B cell (primary cell): Measurements from ENCODE around the gene C6orf58. TPM values are rescaled to one million over a fixed set of nuclear protein-coding genes. Genes with fewer than 3 reads are reported as not detected.

ENCODE experiments used
- ATAC-seq: fragments of 200-7000 bp; cut with Tn5 transposase; one replicate; pipeline ENCODE4 v1.10.0; 2021; ENCODE audit warnings: low read depth, mild to moderate bottlenecking, moderate number of reproducible peaks, moderate library complexity
- CTCF ChIA-PET: fragments of 350-600 bp; sonication (Branson Sonifier 250); formaldehyde crosslinking; loops from one replicate; lab custom pipeline; 2021; ENCODE audit warnings: antibody characterized with exemption, inconsistent platforms; lab: Charles Lee
- POLR2A ChIA-PET: fragments of 350-600 bp; sonication (Branson Sonifier 250); formaldehyde crosslinking; loops from one replicate; lab custom pipeline; 2021; ENCODE audit warnings: antibody characterized with exemption; lab: Charles Lee
- DNase-seq: peaks from one replicate; pipeline ENCODE4 v3.0.0; 2013
- H2AFZ ChIP-seq: 2 replicates; pipeline ENCODE4 v1.6.1; 2012; ENCODE audit warnings: mild to moderate bottlenecking, low read depth, low read length; ENCODE audit not compliant: insufficient read depth, poor library complexity, severe bottlenecking
- H3K27ac ChIP-seq, 2 donors: 1 replicate in 1 of 2; 2 replicates in 1 of 2; pipeline ENCODE4 v1.5.1; 2012 to 2013; ENCODE audit warnings: low read length in 2 of 2, mild to moderate bottlenecking in 2 of 2, moderate library complexity in 1 of 2
- H3K27me3 ChIP-seq, 4 experiments: fragments of 200-600 bp in 1 of 4; sonication (generic) in 1 of 4; replicated peaks in 1 of 4; 1 replicate in 2 of 4; 2 replicates in 2 of 4; pipeline versions ENCODE4 v1.6.1 to v1.7.0; 2013 to 2016; ENCODE audit warnings: low read length in 3 of 4, mild to moderate bottlenecking in 2 of 4, mixed read lengths in 1 of 4, moderate library complexity in 1 of 4; ENCODE audit not compliant: insufficient read depth in 4 of 4, control insufficient read depth in 3 of 4; ENCODE audit errors: control extremely low read depth in 1 of 4
- H3K36me3 ChIP-seq, 2 experiments: replicated peaks in 1 of 2; 1 replicate in 1 of 2; 2 replicates in 1 of 2; pipeline versions ENCODE4 v1.6.1 to v1.7.1; 2013; ENCODE audit warnings: low read length in 1 of 2; ENCODE audit not compliant: insufficient read depth in 2 of 2, control insufficient read depth in 1 of 2; ENCODE audit errors: control extremely low read depth in 1 of 2, extremely low read depth in 1 of 2
- H3K4me1 ChIP-seq, 2 donors: fragments of 200-600 bp in 1 of 2; sonication (generic) in 1 of 2; 1 replicate in 1 of 2; 2 replicates in 1 of 2; pipeline versions ENCODE4 v1.5.1 to v1.6.1; 2013 to 2017; ENCODE audit warnings: low read length in 2 of 2; ENCODE audit not compliant: control insufficient read depth in 2 of 2, insufficient read depth in 2 of 2
- H3K4me2 ChIP-seq: replicated peaks from 2 replicates; pipeline ENCODE3; 2012; ENCODE audit warnings: mild to moderate bottlenecking, low read depth, low read length; ENCODE audit not compliant: poor library complexity, severe bottlenecking
- H3K4me3 ChIP-seq, 5 experiments: fragments of 200-600 bp in 1 of 5; sonication (generic) in 1 of 5; 1 replicate in 3 of 5; 2 replicates in 2 of 5; pipeline versions ENCODE4 v1.5.1 to v1.7.0; 2011 to 2016; ENCODE audit warnings: low read length in 4 of 5, mild to moderate bottlenecking in 4 of 5, low read depth in 2 of 5, control low read depth in 1 of 5, moderate library complexity in 1 of 5; ENCODE audit not compliant: insufficient read depth in 1 of 5; ENCODE audit errors: control extremely low read depth in 1 of 5, extremely low read depth in 1 of 5
- H3K79me2 ChIP-seq: fragments of 200-600 bp; sonication (generic); one replicate; pipeline ENCODE4 v1.6.0; 2016; ENCODE audit warnings: low read length; ENCODE audit not compliant: control insufficient read depth, insufficient read depth
- H3K9ac ChIP-seq: fragments of 200-600 bp; sonication (generic); 2 replicates; pipeline ENCODE4 v1.6.1; 2017; ENCODE audit warnings: mild to moderate bottlenecking, low read length, moderate library complexity
- H3K9me3 ChIP-seq, 3 donors: one replicate each; pipeline versions ENCODE4 v1.6.1 to v1.7.1; 2013; ENCODE audit warnings: low read length in 2 of 3; ENCODE audit not compliant: control insufficient read depth in 2 of 3, insufficient read depth in 1 of 3; ENCODE audit errors: control extremely low read depth in 1 of 3
- H4K20me1 ChIP-seq: 2 replicates; pipeline ENCODE4 v1.6.0; 2012; ENCODE audit warnings: mild to moderate bottlenecking, low read length; ENCODE audit not compliant: insufficient read depth, control insufficient read depth, poor library complexity, severe bottlenecking
- H3K27ac Mint-ChIP-seq: one replicate; pipeline ENCODE4 v1.8.0; 2021; ENCODE audit warnings: mixed read lengths
- H3K27me3 Mint-ChIP-seq: one replicate; pipeline ENCODE4 v1.8.0; 2021; ENCODE audit warnings: mixed read lengths
- H3K4me1 Mint-ChIP-seq: one replicate; pipeline ENCODE4 v1.8.0; 2021; ENCODE audit warnings: mixed read lengths
- H3K4me3 Mint-ChIP-seq: one replicate; pipeline ENCODE4 v1.8.0; 2021; ENCODE audit warnings: mixed read lengths
- H3K9me3 Mint-ChIP-seq: one replicate; pipeline ENCODE4 v1.8.0; 2022; ENCODE audit warnings: mixed read lengths; ENCODE audit not compliant: insufficient read depth
- CTCF ChIP-seq: fragments of 200-600 bp; IDR thresholded peaks from one replicate; pipeline ENCODE4 v1.8.0; 2022; ENCODE audit warnings: antibody characterized with exemption, mild to moderate bottlenecking
- EZH2 ChIP-seq: IDR thresholded peaks from 2 replicates; pipeline ENCODE4 v1.6.1; 2012; ENCODE audit warnings: borderline replicate concordance, low read depth, mild to moderate bottlenecking, moderate library complexity, low read length; ENCODE audit not compliant: insufficient read depth, poor library complexity, severe bottlenecking
- WGBS: methylation state at CpG from one replicate; pipeline ENCODE4 v1.1.5; 2013; ENCODE audit warnings: missing lambda C conversion rate; ENCODE audit not compliant: insufficient coverage; 5-methylcytosine and 5-hydroxymethylcytosine counted together
- intact Hi-C: fragments of 100-400 bp; cut with micrococcal nuclease; formaldehyde crosslinking; loops from one replicate; pipeline ENCODE4 v1.10.0; 2022
- polyA plus RNA-seq: library from polyadenylated mRNA; depleted of rRNA; stranded (reverse); fragments of >200 nt; gene quantifications from 2 replicates; pipeline ENCODE4 v1.2.3, GENCODE V29; 2012
- total RNA-seq, 2 donors: library from RNA; stranded (reverse); fragments of 120-200 nt in 1 of 2; gene quantifications; 1 replicate in 1 of 2; 2 replicates in 1 of 2; pipeline versions ENCODE4 v1.2.3 to v1.2.4, GENCODE V29; 2013 to 2022

C6orf58 gene
- total and polyA plus RNA-seq, 2 donors (not counting 1 experiment from before 2014, with no cell fraction given) = not detected

GRCh38 chr6:127554435-127555006 is 22.5 kb upstream of the C6orf58 start:
- Histone ChIP-seq H3K9me3 (no peaks in the 10 kb centered on the region), H3K79me2 (no peaks in the 10 kb centered on the region), H3K27me3 (peaks cover 0 to 6% (median 0%) of the 10 kb centered on the region in 4 experiments), H3K27ac (no peak overlapping the region), H3K4me2 (no peak overlapping the region), H3K4me1 (no peaks in the 10 kb centered on the region), H3K36me3 (no peaks in the 10 kb centered on the region), H4K20me1 (no peaks in the 10 kb centered on the region), H3K9ac (no peak overlapping the region), H2AFZ (no peak overlapping the region), H3K4me3 (no peak overlapping the region)
- no CpG with 5 or more reads among the region's 2 CpGs for WGBS
- DNase-seq = no peak
- H3K4me3 Mint-ChIP-seq = no peak overlapping the region
- POLR2A ChIA-PET = no interaction called here
- intact Hi-C loops = no loop called here
- H3K27ac Mint-ChIP-seq = no peak overlapping the region
- CTCF ChIA-PET = no interaction called here
- ATAC-seq = no peak
- peaks cover 26% of the 10 kb centered on the region for H3K27me3 Mint-ChIP-seq
- no peaks in the 10 kb centered on the region for H3K4me1 Mint-ChIP-seq
- H3K9me3 Mint-ChIP-seq = no peaks in the 10 kb centered on the region
- TF ChIP-seq CTCF (no peak), EZH2 (no peak)

- Histone ChIP-seq H3K4me3 (no peak overlapping the region), H3K9ac (no peak overlapping the region), H3K36me3 (no peaks in the 10 kb centered on the region), H3K79me2 (no peaks in the 10 kb centered on the region), H3K27me3 (no peaks in the 10 kb centered on the region), H3K27ac (no peak overlapping the region), H3K4me2 (no peak overlapping the region), H3K4me1 (no peaks in the 10 kb centered on the region), H3K9me3 (no peaks in the 10 kb centered on the region), H4K20me1 (no peaks in the 10 kb centered on the region), H2AFZ (no peak overlapping the region)
- peaks cover 5% of the 10 kb centered on the region for H3K27me3 Mint-ChIP-seq
- WGBS = no CpG with 5 or more reads among the region's 1 CpG
- CTCF ChIA-PET = no interaction called here
- POLR2A ChIA-PET = no interaction called here
- H3K4me3 Mint-ChIP-seq = no peak overlapping the region
- no peaks in the 10 kb centered on the region for H3K9me3 Mint-ChIP-seq
- ATAC-seq (no peak), DNase-seq (no peak)
- H3K4me1 Mint-ChIP-seq = no peaks in the 10 kb centered on the region
- H3K27ac Mint-ChIP-seq = no peak overlapping the region
- intact Hi-C loops = no loop called here
- TF ChIP-seq EZH2 (no peak), CTCF (no peak)
These were observed 15.3 kb upstream of the C6orf58 start for GRCh38 chr6:127561660-127562059.
